Fibroblast of lung (primary cell): ENCODE data around the gene FSTL5.

ENCODE experiments used
- CTCF ChIP-seq, 2 donors: IDR thresholded peaks in 1 of 2; conservative IDR thresholded peaks in 1 of 2; 1 replicate in 1 of 2; 2 replicates in 1 of 2; pipeline ENCODE4 v1.5.1; 2011 to 2012; ENCODE audit warnings: low read length in 2 of 2, control low read depth in 1 of 2, inconsistent platforms in 1 of 2, low read depth in 1 of 2, mild to moderate bottlenecking in 1 of 2
- EZH2 ChIP-seq: IDR thresholded peaks from 2 replicates; pipeline ENCODE4 v1.5.1; 2012; ENCODE audit warnings: low read length, control low read depth, mild to moderate bottlenecking; ENCODE audit errors: missing control alignments

GRCh38 chr4:161360982-161361381, 802.8 kb downstream of the FSTL5 start:
- TF ChIP-seq CTCF (conservative IDR thresholded peaks at IDR 0.05 in 1 of 2, IDR thresholded peaks at IDR 0.05 in 1 of 2; ENCODE audit: low read depth in 1 of 2, low read length in 2 of 2) (no peak), EZH2 (no peak)
